ENCODE results near the gene GEMIN7. TPM values are rescaled to one million over a fixed set of nuclear protein-coding genes. Genes with fewer than 3 reads are reported as not detected.

Gene GEMIN7
- total RNA-seq, 1 experiment from 2014 or later = 35.5 TPM

- POLR2A ChIA-PET (ENCODE audit: unreplicated experiment) = no interaction called here
- Histone ChIP-seq H3K4me2 (ENCODE audit: low read length) (no peak overlapping the region), H3K4me1 (ENCODE audit: insufficient read depth, low read length) (peaks cover 27% of the 10 kb centered on the region), H3K9ac (ENCODE audit: low read length) (no peak overlapping the region), H3K9me2 (replicated peaks; ENCODE audit: low read length) (no peaks in the 10 kb centered on the region), H3K79me2 (ENCODE audit: low read length) (peaks cover 98% of the 10 kb centered on the region), H3K4me3 (ENCODE audit: low read length) (no peak overlapping the region), H3K9me3 (ENCODE audit: low read length) (no peaks in the 10 kb centered on the region), H3K27me3 (ENCODE audit: low read length) (no peaks in the 10 kb centered on the region), H3K27ac (ENCODE audit: low read length) (no peak overlapping the region), H3K36me3 (ENCODE audit: low read depth, low read length) (no peaks in the 10 kb centered on the region), H3F3A (ENCODE audit: low read length, unreplicated experiment) (no peaks in the 10 kb centered on the region), H4K20me1 (ENCODE audit: low read length) (peaks cover 10% of the 10 kb centered on the region; the same call in 1 of the 2 replicates), H2AFZ (ENCODE audit: low read length) (no peak overlapping the region)
- BruUV-seq (replicated peaks) = no TSS peak
- ATAC-seq (no peak), DNase-seq (no peak)
- TF ChIP-seq EZH2phosphoT487 (IDR thresholded peaks at IDR 0.05; ENCODE audit: borderline replicate concordance, low read length) = no peak
- no peak for TF ChIP-seq EZH2 (IDR thresholded peaks at IDR 0.05; ENCODE audit: low read length, unreplicated experiment)
- no peak for TF ChIP-seq CTCF (conservative IDR thresholded peaks at IDR 0.05; ENCODE audit: low read depth, low read length)
- CTCF ChIA-PET = no interaction called here
- intact Hi-C loops (cut with micrococcal nuclease) = no loop called here
Observed at GRCh38 chr19:45100201-45100600, 21.1 kb downstream of the GEMIN7 start.

- no peak overlapping the region for H3K4me3 ChIP-seq (ENCODE audit: low read length)
- intact Hi-C loops (cut with micrococcal nuclease) = no loop called here
- no peaks in the 10 kb centered on the region for H3K9me3 ChIP-seq (ENCODE audit: low read length)
- H3K27me3 ChIP-seq (ENCODE audit: low read length) = no peaks in the 10 kb centered on the region
- peaks cover 98% of the 10 kb centered on the region for H3K79me2 ChIP-seq (ENCODE audit: low read length)
- ChIA-PET CTCF (no interaction called here), POLR2A (ENCODE audit: unreplicated experiment) (no interaction called here)
- no peak overlapping the region for H3K4me2 ChIP-seq (ENCODE audit: low read length)
- no peaks in the 10 kb centered on the region for H3K9me2 ChIP-seq (replicated peaks; ENCODE audit: low read length)
- BruUV-seq (replicated peaks) = no TSS peak
- TF ChIP-seq EZH2phosphoT487 (IDR thresholded peaks at IDR 0.05; ENCODE audit: borderline replicate concordance, low read length) (no peak), EZH2 (IDR thresholded peaks at IDR 0.05; ENCODE audit: low read length, unreplicated experiment) (no peak), CTCF (conservative IDR thresholded peaks at IDR 0.05; ENCODE audit: low read depth, low read length) (no peak)
- H3F3A ChIP-seq (ENCODE audit: low read length, unreplicated experiment) = no peaks in the 10 kb centered on the region
- no peak overlapping the region for H3K27ac ChIP-seq (ENCODE audit: low read length)
- no peak overlapping the region for H2AFZ ChIP-seq (ENCODE audit: low read length)
- no peaks in the 10 kb centered on the region for H3K36me3 ChIP-seq (ENCODE audit: low read depth, low read length)
- DNase-seq = no peak
- H3K9ac ChIP-seq (ENCODE audit: low read length) = no peak overlapping the region
- H3K4me1 ChIP-seq (ENCODE audit: insufficient read depth, low read length) = peaks cover 27% of the 10 kb centered on the region
- no peak for ATAC-seq
- H4K20me1 ChIP-seq (ENCODE audit: low read length) = peaks cover 10% of the 10 kb centered on the region; the same call in 1 of the 2 replicates
Observed at GRCh38 chr19:45100846-45101252, 21.8 kb downstream of the GEMIN7 start.

DNA sequence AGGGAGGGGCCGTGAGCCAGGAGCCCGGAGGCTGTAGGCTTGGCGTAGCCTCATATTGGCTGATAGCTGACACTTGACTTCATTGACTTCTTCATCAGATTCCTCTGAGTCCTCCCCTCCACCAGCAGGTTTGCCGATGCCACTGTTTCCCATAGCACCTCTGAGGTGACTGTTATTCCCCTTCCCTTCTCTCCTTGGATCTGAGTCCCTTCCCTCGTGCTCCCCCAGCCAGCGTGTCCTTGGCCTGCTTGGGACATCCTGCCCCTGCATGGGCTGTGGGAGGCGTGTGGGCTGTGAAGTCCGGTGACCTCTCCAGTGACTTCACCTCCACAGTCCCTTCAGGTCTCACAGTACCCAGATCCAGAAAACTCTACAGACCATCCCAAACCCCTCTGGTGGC, 22.7 kb downstream of the GEMIN7 start:
- H2AFZ ChIP-seq (ENCODE audit: low read length) = no peak overlapping the region
- H3K36me3 ChIP-seq (ENCODE audit: low read depth, low read length) = no peaks in the 10 kb centered on the region
- H3K9ac ChIP-seq (ENCODE audit: low read length) = no peak overlapping the region
- no peak overlapping the region for H3K4me3 ChIP-seq (ENCODE audit: low read length)
- DNase-seq = no peak
- TF ChIP-seq EZH2 (IDR thresholded peaks at IDR 0.05; ENCODE audit: low read length, unreplicated experiment) = no peak
- no peak for TF ChIP-seq CTCF (conservative IDR thresholded peaks at IDR 0.05; ENCODE audit: low read depth, low read length)
- no peak overlapping the region for H3K27ac ChIP-seq (ENCODE audit: low read length)
- H3K27me3 ChIP-seq (ENCODE audit: low read length) = no peaks in the 10 kb centered on the region
- peaks cover 12% of the 10 kb centered on the region; the same call in 1 of the 2 replicates for H4K20me1 ChIP-seq (ENCODE audit: low read length)
- no peak for ATAC-seq
- no peak overlapping the region for H3K4me2 ChIP-seq (ENCODE audit: low read length)
- CTCF ChIA-PET = no interaction called here
- peaks cover 91% of the 10 kb centered on the region for H3K79me2 ChIP-seq (ENCODE audit: low read length)
- no TSS peak for BruUV-seq (replicated peaks)
- intact Hi-C loops (cut with micrococcal nuclease) = no loop called here
- no peaks in the 10 kb centered on the region for H3K9me2 ChIP-seq (replicated peaks; ENCODE audit: low read length)
- H3K4me1 ChIP-seq (ENCODE audit: insufficient read depth, low read length) = peaks cover 27% of the 10 kb centered on the region
- no peaks in the 10 kb centered on the region for H3K9me3 ChIP-seq (ENCODE audit: low read length)
- no peaks in the 10 kb centered on the region for H3F3A ChIP-seq (ENCODE audit: low read length, unreplicated experiment)
- POLR2A ChIA-PET (ENCODE audit: unreplicated experiment) = no interaction called here

Data from PC-3 (cell line).